Prostate gland (tissue), 2 donors: Measurements from ENCODE around the gene ATL1. TPM values are rescaled to one million over a fixed set of nuclear protein-coding genes. Genes with fewer than 3 reads are reported as not detected.
A peak's percentile ranks its signal among the peaks of the same experiment; 100 is the strongest.
"Not testable (repeated sequence)": the region's sequence is repeated elsewhere in the genome, so short reads cannot be mapped to it uniquely, and the experiment has no call there.

ENCODE experiments used
- DNase-seq: peaks from one replicate; pipeline ENCODE4 v3.0.0-alpha.2; 2019; ENCODE audit warnings: low spot score
- H3K27ac ChIP-seq, 2 donors: fragments of 200-600 bp; sonication (generic); 2 replicates each; pipeline ENCODE4 v1.5.1; 2017 to 2019
- H3K27me3 ChIP-seq: fragments of 200-600 bp; sonication (generic); replicated peaks from 2 replicates; pipeline ENCODE4 v1.5.1; 2019; ENCODE audit not compliant: insufficient read depth
- H3K36me3 ChIP-seq, 2 donors: fragments of 200-600 bp; sonication (generic); 1 replicate in 1 of 2; 2 replicates in 1 of 2; pipeline versions ENCODE4 v1.5.1 to v1.8.1; 2017 to 2019
- H3K4me1 ChIP-seq: fragments of 200-600 bp; sonication (generic); replicated peaks from 2 replicates; pipeline ENCODE4 v1.5.1; 2019
- H3K4me3 ChIP-seq, 2 donors: fragments of 200-600 bp; sonication (generic); 2 replicates each; pipeline ENCODE4 v1.5.1; 2017 to 2019
- H3K9me3 ChIP-seq: fragments of 200-600 bp; sonication (generic); 2 replicates; pipeline ENCODE4 v1.5.1; 2017
- POLR2A ChIP-seq: fragments of 450-650 bp; IDR thresholded peaks from one replicate; pipeline ENCODE4 v1.6.1; 2016; ENCODE audit warnings: antibody characterized with exemption, mild to moderate bottlenecking
- POLR2AphosphoS5 ChIP-seq: sonication (generic); formaldehyde crosslinking; IDR thresholded peaks from one replicate; pipeline ENCODE4 v1.6.1; 2017; ENCODE audit warnings: antibody characterized with exemption
- WGBS: methylation state at CpG from one replicate; pipeline ENCODE4 v1.1.5; 2018; 5-methylcytosine and 5-hydroxymethylcytosine counted together
- intact Hi-C: fragments of 100-400 bp; cut with DNase I; formaldehyde crosslinking; loops from one replicate; pipeline ENCODE4 v1.14.2; 2022
- total RNA-seq, 2 donors: library from RNA; depleted of rRNA; stranded (reverse); fragments of >200 nt; gene quantifications; one replicate each; pipeline ENCODE4 v1.1.0, GENCODE V29; 2016
- TF ChIP-seq, protein P1 (sequence below), 4 experiments: fragments of 200-600 bp in 2 of 4; fragments of 450-650 bp in 2 of 4; sonication (generic) in 2 of 4; IDR thresholded peaks; 1 replicate in 3 of 4; 2 replicates in 1 of 4; pipeline ENCODE4 v1.5.1; 2016 to 2019; ENCODE audit warnings: antibody characterized with exemption in 4 of 4, mild to moderate bottlenecking in 2 of 4, moderate library complexity in 2 of 4

The ATL1 gene
- total RNA-seq, 2 donors from 2014 or later = 5.3 to 26.5 TPM

DNA sequence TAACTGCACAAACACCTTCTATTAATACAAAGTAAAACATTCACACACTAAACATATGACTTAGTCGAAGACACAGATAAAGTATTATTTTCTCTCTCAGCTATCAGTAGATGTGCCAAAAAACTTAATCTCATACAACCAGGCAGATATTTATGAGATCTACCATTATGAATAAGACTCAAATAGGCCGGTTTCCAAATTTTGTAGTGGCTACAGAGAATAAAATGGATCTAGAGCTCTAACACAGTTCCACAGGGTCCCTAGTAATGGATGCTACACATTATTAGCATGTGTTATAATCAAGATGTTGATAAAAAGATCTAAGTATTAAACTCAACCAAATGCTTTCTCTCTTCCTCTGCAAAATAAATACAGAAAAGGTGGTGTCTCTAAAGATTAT is 97.8 kb downstream of the ATL1 start:
- TF ChIP-seq, protein P1, sequence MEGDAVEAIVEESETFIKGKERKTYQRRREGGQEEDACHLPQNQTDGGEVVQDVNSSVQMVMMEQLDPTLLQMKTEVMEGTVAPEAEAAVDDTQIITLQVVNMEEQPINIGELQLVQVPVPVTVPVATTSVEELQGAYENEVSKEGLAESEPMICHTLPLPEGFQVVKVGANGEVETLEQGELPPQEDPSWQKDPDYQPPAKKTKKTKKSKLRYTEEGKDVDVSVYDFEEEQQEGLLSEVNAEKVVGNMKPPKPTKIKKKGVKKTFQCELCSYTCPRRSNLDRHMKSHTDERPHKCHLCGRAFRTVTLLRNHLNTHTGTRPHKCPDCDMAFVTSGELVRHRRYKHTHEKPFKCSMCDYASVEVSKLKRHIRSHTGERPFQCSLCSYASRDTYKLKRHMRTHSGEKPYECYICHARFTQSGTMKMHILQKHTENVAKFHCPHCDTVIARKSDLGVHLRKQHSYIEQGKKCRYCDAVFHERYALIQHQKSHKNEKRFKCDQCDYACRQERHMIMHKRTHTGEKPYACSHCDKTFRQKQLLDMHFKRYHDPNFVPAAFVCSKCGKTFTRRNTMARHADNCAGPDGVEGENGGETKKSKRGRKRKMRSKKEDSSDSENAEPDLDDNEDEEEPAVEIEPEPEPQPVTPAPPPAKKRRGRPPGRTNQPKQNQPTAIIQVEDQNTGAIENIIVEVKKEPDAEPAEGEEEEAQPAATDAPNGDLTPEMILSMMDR (IDR thresholded peaks at IDR 0.05) = no peak
- TF ChIP-seq POLR2AphosphoS5 = no peak
- TF ChIP-seq POLR2A = no peak
- Histone ChIP-seq H3K4me3 (no peak overlapping the region), H3K27ac (peak overlapping the region; percentile 13 to 18), H3K4me1 (peaks cover 3% of the 10 kb centered on the region), H3K27me3 (no peaks in the 10 kb centered on the region), H3K9me3 (no peaks in the 10 kb centered on the region), H3K36me3 (no peaks in the 10 kb centered on the region)
- intact Hi-C loops = no loop called here
- DNase-seq = no peak
- 21% methylated on average over 2 of the region's 2 CpGs for WGBS

DNA sequence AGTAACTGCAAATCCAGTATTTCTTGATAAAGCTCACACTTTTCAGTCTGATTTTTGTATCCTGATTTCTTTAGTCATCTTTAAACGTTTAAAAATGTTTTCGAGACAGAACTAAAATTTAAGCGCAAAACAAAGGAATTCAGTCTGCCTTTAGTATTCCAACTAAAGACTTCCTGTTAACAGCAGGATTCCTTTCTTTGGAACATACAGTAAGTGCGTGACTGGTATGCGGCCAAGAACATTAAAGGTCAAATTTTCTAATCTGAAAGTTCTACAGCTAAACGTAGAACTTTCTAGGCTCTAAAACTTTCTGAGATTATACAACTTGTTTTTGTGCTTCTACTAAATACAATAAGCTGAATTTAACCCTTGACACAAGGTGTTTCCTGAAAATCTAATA is 98.3 kb downstream of the ATL1 start:
- no peak for TF ChIP-seq POLR2AphosphoS5
- no peak for TF ChIP-seq POLR2A
- TF ChIP-seq, protein P1 (IDR thresholded peaks at IDR 0.05) = no peak
- peaks cover 3% of the 10 kb centered on the region for H3K4me1 ChIP-seq
- 32% methylated on average over 6 of the region's 6 CpGs for WGBS
- H3K9me3 ChIP-seq = no peaks in the 10 kb centered on the region
- no peaks in the 10 kb centered on the region for H3K36me3 ChIP-seq
- intact Hi-C loops = no loop called here
- H3K4me3 ChIP-seq = no peak overlapping the region
- H3K27me3 ChIP-seq = no peaks in the 10 kb centered on the region
- peak overlapping the region; percentile 13 to 18 for H3K27ac ChIP-seq
- no peak for DNase-seq

DNA sequence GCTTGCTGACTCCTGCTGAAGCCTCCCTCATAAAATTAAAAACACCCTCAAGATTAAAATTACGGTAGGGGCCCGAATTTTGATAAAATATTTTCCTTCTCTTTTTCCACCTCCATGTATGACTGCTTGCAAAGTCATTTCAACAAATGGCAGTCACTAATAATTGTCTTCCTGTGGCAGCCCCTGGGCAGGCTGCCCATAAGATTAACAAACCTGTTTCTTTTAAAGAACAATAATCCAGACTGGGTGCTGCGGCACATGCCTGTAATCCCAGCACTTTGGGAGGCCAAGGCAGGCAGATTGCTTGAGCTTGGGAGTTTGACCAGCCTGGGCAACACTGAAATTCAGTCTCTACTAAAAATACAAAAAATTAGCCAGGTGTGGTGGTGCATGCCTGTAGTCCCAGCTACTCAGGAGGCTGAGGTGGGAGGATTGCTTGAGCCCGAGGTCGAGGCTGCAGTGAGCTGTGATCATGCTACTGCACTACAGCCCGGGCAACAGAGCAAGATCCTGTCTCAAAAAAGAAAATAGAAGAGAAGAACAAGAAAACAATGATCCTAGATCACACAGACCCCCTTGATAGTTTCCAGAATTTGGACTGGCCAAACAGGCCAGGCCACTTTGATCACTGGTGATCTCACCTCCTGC is 99.5 kb downstream of the ATL1 start:
- Histone ChIP-seq H3K9me3 (no peaks in the 10 kb centered on the region), H3K27me3 (no peaks in the 10 kb centered on the region), H3K36me3 (no peaks in the 10 kb centered on the region), H3K4me3 (no peak overlapping the region), H3K27ac (peak overlapping the region; percentile 8 to 12), H3K4me1 (peaks cover 1% of the 10 kb centered on the region)
- intact Hi-C loops = no loop called here
- DNase-seq = peak; percentile 61
- TF ChIP-seq POLR2A = no peak
- TF ChIP-seq POLR2AphosphoS5 = peak; percentile 56
- 68% methylated on average over 6 of the region's 6 CpGs for WGBS

DNA sequence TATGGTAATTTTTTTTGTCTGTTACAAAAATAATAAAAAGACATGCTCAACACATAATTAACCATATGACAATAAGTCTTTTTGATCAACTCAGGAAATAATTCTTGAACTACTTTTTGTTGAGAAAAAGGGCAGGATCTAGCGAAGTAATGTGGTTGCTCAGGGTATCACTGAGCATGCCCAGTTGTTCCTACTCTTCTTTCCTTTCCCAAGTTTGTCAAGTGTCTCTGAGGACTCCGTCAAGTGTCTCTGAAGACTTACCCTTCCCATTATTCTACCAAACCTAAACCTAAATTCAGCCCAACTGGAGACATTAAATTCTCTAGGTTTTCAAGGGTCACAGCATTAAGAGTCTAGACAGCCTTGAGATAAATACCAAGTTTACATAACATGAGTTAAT is 104.6 kb downstream of the ATL1 start:
- H3K4me1 ChIP-seq, H3K27ac ChIP-seq, H3K27me3 ChIP-seq, intact Hi-C loops, H3K9me3 ChIP-seq, DNase-seq, H3K36me3 ChIP-seq, H3K4me3 ChIP-seq: not testable (repeated sequence)
- WGBS = 99% methylated on average over 2 of the region's 2 CpGs

DNA sequence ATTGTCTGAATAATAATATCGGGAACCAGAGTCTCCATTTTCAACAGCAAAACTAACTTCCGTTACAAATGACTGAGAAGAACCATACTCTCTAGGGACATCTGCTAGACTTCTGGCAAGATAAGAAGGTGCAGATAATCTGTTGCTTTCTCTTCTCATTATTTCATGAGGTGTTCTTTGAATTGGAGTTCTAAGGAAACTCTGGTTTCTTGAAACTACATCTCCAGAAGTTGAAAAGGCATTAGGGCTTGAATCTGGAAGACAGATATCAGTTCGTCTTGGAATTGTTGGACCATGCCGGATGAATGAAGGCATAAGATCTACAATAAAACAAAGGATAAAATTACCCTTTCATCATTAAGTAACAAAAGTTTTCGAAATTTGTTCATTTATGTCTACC is 105.4 kb downstream of the ATL1 start:
- H3K36me3 ChIP-seq, H3K9me3 ChIP-seq, DNase-seq, H3K4me3 ChIP-seq, H3K4me1 ChIP-seq, H3K27me3 ChIP-seq, H3K27ac ChIP-seq: not testable (repeated sequence)
- intact Hi-C loops = loop anchor here (5.0 kb wide), 1 partner anchor 107 kb away; no protein-coding TSS in a partner anchor
- 94% methylated on average over 5 of the region's 5 CpGs for WGBS

DNA sequence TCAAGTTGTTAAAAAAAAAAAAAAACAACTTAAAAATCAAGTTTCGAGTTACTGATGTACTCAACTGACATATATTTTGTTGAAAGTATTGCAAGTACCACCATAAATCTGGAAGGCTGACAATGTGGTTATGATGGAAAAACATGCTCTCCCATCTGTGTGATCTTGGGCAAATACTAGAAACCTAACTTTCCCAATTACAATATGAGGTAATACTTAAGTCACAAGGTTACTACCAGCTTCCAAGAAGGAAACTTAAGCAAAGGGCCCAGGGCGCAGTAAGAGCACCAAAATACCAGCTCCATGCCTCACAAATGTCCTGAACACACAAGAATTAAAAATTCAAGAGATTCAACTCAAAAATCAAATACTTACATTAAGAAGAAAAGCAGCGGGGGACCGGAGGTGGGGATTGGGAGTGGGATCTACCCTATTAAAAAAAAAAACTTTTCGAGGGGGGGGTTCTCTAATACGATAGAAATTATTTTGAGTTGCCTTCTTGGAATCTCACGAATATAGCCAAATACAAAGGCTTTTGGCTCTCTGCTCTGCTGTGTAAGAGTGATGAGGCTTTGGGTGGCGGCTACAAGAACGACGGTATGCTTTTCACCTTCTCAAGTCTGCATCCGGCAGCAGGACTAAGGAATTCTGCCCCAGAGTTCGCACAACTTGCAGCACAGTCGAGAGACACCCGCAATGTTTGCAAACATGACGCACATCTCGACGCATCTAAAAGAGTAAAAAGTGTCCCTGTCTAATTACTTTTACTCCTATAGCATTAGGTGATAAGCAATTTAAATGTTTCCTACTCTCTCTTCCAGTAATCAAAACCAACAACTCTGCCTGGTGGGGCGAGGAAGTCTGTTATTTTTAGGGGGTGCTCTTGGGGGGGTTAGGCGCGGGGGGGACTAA is 107.1 kb downstream of the ATL1 start:
- intact Hi-C loops = loop anchor here (5.0 kb wide), 1 partner anchor 105 kb away; no protein-coding TSS in a partner anchor
- H3K4me3 ChIP-seq = peak overlapping the region; percentile 68 to 93
- H3K9me3 ChIP-seq = no peaks in the 10 kb centered on the region

More for the DNA sequence above, 107.1 kb downstream of the ATL1 start:
- H3K27me3 ChIP-seq = no peaks in the 10 kb centered on the region
- TF ChIP-seq POLR2AphosphoS5 (peak; percentile 67), POLR2A (peak; percentile 34)
- TF ChIP-seq, protein P1 (IDR thresholded peaks at IDR 0.05) = no peak
- no peaks in the 10 kb centered on the region for H3K4me1 ChIP-seq
- no peaks in the 10 kb centered on the region for H3K36me3 ChIP-seq
- DNase-seq = peak; percentile 47
- WGBS = 2% methylated on average over 20 of the region's 20 CpGs
- H3K27ac ChIP-seq = peak overlapping the region; percentile 97 to 98
